Right renal cortex interstitium (tissue), 3 donors: ENCODE results near the gene CACNB4. TPM values are rescaled to one million over a fixed set of nuclear protein-coding genes. Genes with fewer than 3 reads are reported as not detected.

Experiments
- DNase-seq, 3 donors: peaks; one replicate each; pipeline ENCODE4 v3.0.0-alpha.2; 2013; ENCODE audit warnings: low read depth in 3 of 3, low spot score in 2 of 3
- polyA plus RNA-seq, 3 donors: library from polyadenylated mRNA; unstranded; fragments of 120-200 nt; gene quantifications; one replicate each; pipeline ENCODE4 v1.2.1, GENCODE V29; 2013; ENCODE audit not compliant: insufficient read length in 3 of 3

Gene CACNB4
- polyA plus RNA-seq, 3 donors: 7.4 to 12.5 (median 8.1) TPM

- DNase-seq: no peak
These were observed 119.2 kb downstream of the CACNB4 start for GRCh38 chr2:151979694-151980093.

GRCh38 chr2:151978709-151979108 is 120.1 kb downstream of the CACNB4 start:
- DNase-seq: no peak

DNA sequence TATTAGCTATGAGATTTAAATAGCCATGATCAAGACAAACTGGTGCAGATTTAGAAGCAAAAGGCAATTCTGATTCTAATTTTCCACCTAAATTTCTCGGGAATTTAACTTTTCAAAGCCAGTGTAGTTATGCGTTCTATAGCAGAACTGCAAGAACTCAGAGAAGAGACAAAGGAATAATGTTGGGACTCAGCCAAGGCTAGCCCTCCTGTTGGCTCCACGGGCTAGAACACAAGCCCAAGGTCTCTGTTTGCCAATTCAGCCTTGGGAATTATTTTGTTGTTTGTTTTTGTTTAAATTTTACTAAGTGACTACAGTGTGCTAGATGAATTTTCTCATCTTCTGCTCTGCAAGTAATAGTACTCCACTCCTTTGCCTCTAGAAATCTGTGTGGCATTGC is 121.2 kb downstream of the CACNB4 start:
- DNase-seq: no peak

DNA sequence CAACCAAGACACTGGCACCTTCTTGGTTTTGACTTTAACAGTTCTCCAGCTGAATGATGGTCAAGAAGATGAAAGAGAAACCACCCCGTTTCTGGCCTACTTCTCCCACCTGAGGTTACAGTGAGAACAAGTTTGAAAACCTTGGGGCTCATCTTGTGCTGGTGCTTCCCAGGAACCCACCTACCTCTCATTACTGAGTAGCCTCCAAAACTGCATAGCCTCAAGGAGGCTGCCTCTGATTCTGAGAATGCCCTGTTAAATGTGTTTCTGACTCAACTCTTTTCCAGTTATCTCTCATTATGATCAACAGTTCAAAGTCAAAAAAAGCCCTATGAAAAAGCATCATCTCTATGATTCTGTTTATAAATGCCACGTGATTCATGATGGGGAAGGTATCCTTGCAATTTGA is 121.9 kb downstream of the CACNB4 start:
- no peak for DNase-seq

- DNase-seq: no peak
These were observed 123.1 kb downstream of the CACNB4 start for GRCh38 chr2:151975460-151976414.

DNA sequence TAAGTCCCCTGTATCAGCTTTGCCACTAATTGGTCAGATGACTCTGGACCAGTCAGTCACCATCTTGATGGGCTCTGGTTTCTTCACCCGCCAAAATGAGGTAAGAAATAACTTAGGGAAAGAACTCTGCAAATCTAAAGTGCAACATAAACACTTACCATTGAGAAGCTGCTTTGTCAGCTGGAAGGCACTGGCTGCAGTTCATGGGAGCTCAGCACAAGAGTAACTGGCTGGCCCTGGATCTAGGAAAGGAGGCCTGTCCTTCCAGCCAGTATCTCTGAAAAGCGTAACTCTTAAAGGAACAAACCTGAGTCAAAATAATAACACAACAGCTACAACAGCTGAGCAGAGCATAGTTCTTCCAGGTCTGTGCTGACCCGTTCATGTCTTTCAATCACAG is 123.9 kb downstream of the CACNB4 start:
- DNase-seq: no peak

GRCh38 chr2:151973901-151974199 is 125.0 kb downstream of the CACNB4 start:
- DNase-seq: no peak

DNA sequence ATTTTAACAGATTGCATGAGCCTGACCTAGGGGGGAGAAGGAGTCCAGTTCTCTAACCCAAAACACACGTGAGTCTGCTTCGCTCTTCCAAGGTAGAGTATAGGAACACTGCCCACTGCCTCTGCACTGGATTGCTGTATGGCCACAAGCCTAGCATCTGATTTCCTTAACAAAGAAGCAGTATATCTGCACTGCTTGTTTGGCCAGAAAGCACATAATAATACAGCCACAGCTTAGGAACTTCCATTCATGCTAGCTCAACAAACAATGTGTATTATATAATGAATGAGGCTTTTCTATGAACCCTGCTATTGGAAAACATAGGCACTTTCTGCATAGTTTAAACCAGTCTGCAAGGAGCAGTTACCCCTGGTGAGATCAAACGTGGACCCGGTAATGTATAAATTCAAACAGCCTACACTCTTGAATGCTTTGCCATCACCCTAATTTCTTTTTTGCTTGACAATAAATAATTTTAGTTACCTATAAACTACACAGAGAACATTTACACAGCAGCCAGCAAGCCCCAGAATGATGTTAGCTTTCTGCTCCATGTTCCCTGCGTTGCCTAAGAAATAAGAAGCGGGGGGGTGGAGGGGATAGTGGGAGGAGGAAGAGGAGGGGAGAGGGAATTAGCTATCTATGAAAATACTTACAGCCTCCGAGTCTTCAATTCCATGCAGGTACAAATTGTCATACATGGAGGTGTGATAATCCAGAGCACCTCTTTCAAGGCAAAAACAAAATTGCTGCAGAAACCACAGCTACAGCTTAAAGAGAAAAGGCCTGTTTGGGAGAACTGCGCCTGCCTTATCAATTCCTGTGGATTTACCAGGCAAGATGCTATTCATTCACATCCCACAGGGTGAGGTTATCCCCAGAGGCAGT is 125.6 kb downstream of the CACNB4 start:
- DNase-seq: no peak

GRCh38 chr2:151972241-151973012 is 126.4 kb downstream of the CACNB4 start:
- no peak for DNase-seq

GRCh38 chr2:151971301-151972051 is 127.4 kb downstream of the CACNB4 start:
- no peak for DNase-seq

- no peak for DNase-seq
These were observed 129.9 kb downstream of the CACNB4 start for GRCh38 chr2:151968770-151969470.

DNA sequence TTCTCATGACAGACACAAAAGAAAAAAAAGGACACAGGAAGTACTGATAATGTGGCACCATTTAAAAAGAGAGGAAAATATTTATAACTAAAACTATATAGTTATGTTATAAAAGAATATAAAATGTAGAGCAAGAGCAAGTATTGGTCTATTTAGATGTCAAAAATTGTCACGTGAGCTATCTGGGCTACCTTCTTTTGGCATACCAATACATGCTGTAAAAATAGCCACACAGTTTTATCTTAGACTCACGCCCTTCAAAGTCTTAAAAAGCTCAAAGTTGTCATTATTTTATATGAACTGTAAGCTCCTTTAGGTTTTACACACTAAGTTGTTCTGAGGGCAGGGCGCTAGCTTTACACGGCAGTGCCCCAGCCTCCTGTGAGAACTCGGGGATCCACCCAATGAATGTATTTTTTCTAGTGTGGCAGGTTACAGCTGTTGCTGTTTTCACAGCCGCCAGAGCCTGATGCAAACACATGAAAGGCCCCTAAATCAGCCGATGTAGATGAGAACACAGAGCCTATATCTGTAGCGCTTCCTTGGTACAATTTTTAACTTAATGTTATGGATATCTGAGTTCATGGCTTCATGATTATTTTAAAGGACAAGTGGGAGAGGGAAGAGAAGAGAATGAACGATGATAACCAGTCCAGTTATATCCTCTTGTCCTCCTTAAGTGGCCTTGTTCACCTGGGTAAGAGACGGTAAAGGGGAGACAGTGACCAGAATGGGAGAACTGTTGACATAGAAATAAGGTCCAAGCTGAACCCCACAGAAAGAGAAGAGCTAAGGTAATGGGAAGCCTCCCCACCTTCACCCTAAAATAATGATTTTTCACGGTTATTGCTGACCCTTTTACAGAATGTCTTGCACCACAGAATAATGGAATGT is 130.8 kb downstream of the CACNB4 start:
- DNase-seq: no peak

DNA sequence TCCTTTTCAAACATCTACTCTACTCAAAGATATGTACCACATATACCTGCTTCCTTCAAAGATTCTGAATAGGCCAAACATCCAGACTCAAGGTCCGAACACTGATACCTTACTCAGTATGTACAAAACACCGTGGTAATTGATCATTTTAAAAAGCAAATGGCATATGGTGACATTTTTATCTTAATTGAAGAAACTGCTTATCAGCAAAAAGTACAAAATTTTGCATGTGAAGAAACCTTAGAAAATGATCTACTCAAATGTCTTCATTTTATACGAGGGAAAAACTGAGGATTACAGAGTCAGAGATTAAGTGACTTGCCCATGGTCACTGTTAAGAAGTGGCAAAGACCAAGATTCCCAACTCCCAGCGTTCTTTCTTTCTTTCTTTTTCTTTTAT is 133.0 kb downstream of the CACNB4 start:
- no peak for DNase-seq

GRCh38 chr2:151961558-151961957 is 137.3 kb downstream of the CACNB4 start:
- DNase-seq: no peak

DNA sequence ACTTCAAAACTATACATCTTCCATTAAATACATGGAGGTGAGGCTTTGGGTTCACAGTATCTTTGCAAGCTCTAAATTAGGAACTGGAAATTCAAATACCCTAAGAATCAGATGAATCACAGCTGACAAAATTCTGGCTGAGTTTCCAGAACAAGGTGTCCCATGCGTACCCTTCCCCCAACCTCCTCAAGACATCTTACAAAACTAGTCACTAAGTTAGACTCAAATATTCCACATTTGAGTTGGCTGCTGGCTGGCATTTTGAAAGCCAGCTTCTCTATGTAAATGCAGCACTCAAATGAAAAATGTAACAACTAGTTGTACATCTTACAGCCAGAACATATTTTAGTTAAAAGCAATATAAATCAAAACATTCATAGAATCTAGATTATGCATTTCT is 139.6 kb downstream of the CACNB4 start:
- no peak for DNase-seq

- DNase-seq: no peak
These were observed 145.4 kb downstream of the CACNB4 start for GRCh38 chr2:151953467-151953866.

DNA sequence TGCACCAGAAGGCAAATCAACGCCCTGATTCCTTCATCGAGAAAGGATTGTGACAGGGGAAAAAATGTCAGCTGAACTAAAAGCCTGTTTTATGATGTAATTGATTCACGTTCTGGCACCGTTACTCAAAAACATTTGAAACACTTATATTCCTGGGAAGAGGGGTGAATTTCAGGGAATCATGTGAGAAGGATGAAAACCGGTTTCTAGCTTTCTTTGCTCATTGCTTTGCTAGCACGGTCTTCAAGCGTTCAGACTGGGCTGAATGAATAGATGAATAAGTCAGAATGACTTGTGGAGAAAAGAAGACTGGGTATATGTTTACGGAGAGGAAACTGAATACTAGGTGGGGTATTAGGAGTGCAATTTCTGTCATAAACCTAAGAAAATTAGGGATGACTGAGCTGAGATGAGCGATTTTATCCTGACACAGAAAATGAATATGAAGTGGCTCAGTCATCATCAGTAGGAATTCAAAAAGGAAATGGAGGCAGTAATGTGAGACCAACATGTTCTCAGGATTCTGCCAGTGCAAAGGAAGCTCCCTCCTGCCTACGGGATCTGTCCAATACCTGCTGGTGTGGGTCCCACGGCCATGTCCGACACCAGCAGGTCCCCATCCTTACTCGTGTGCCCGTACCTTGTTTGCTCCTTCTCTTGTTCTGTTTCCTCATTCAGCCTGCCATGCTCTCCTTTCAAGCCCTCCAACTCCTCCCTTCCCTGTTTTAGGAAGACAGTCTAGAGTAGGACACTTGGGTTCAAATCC is 146.0 kb downstream of the CACNB4 start:
- DNase-seq: no peak

DNA sequence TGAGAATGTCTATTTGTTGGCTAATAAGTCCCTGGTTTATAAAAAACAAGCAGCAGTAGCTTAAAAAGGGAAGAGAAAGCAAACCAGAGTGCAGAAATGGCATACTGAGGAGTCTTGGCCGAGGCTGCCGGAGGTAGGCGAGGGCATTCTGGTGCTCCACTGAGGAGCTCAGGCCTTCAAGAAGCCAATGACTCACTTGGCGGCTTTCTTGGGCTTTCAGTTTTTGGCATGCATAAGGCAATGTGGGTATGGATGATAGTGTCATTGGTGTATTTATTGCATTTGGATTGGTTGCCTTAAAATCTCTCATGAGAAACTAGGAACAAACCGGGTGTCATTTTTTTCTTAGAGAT is 151.1 kb downstream of the CACNB4 start:
- DNase-seq: no peak
